ENCODE data around the gene MARCHF10. TPM values are rescaled to one million over a fixed set of nuclear protein-coding genes. Genes with fewer than 3 reads are reported as not detected.

The MARCHF10 gene
- total and polyA plus RNA-seq, 9 of the 15 experiments (the other 6 are each of a cell fraction or from before 2014, with no cell fraction given): not detected

GRCh38 chr17:62744259-62744658, 63.9 kb downstream of the MARCHF10 start:
- no peak overlapping the region for H3K27ac ChIP-seq (ENCODE audit: extremely low read depth, low read depth, low read length)
- ATAC-seq: no peak
- no peaks in the 10 kb centered on the region for H3K9me1 ChIP-seq (ENCODE audit: control insufficient read depth, insufficient read depth, low read length)
- no peak overlapping the region for H3K4me3 ChIP-seq
- no peak overlapping the region for H3K4me2 ChIP-seq (ENCODE audit: insufficient read depth, low read length)
- no peak for TF ChIP-seq HBP1 (CRISPR knock-in tag; IDR thresholded peaks at IDR 0.05)
- no peak for TF ChIP-seq ZNF551 (CRISPR knock-in tag; IDR thresholded peaks at IDR 0.05)
- WGBS (ENCODE audit: insufficient coverage, low coverage, missing lambda C conversion rate): 2% methylated on average over 7 of the region's 7 CpGs
- POLR2A ChIA-PET: no interaction called here
- H3K4me1 ChIP-seq (replicated peaks in 1 of 2; ENCODE audit: control insufficient read depth in 2 of 2, insufficient read depth in 2 of 2, low read length in 2 of 2): no peaks in the 10 kb centered on the region
- FAIRE-seq: no peak
- CTCF ChIA-PET (ENCODE audit: low intra/inter-chr PET ratio): no interaction called here
- H3K36me3 ChIP-seq (ENCODE audit: control insufficient read depth, insufficient read depth, low read length): no peaks in the 10 kb centered on the region
- no peak for DNase-seq (ENCODE audit: extremely low read depth in 1 of 4, low spot score in 3 of 4)
- no peak overlapping the region for H3K9ac ChIP-seq (ENCODE audit: insufficient read depth in 1 of 2, low read depth in 2 of 2, low read length in 2 of 2)
- H3K79me2 ChIP-seq (ENCODE audit: control insufficient read depth, insufficient read depth, low read length): no peaks in the 10 kb centered on the region
- no peaks in the 10 kb centered on the region for H3K9me3 ChIP-seq (replicated peaks; ENCODE audit: control insufficient read depth, insufficient read depth, low read depth, low read length)
- peaks cover 35 to 43% of the 10 kb centered on the region in 2 experiments for H3K27me3 ChIP-seq (ENCODE audit: control insufficient read depth in 2 of 2, insufficient read depth in 2 of 2, low read length in 2 of 2)
- intact Hi-C loops (cut with micrococcal nuclease): no loop called here
- H4K20me1 ChIP-seq (replicated peaks; ENCODE audit: control insufficient read depth, insufficient read depth, low read length): 0 out of 2 replicates have a peak, but pooled peaks cover 3% of the 10 kb centered on the region
- in situ Hi-C loops (cut with MboI): no loop called here
- H2AFZ ChIP-seq (ENCODE audit: low read depth, low read length): no peak overlapping the region
- BruUV-seq (replicated peaks): no TSS peak

GRCh38 chr17:62741290-62741689, 66.8 kb downstream of the MARCHF10 start:
- FAIRE-seq: no peak
- Histone ChIP-seq H3K4me1 (replicated peaks in 1 of 2; ENCODE audit: control insufficient read depth in 2 of 2, insufficient read depth in 2 of 2, low read length in 2 of 2) (no peaks in the 10 kb centered on the region), H4K20me1 (replicated peaks; ENCODE audit: control insufficient read depth, insufficient read depth, low read length) (0 out of 2 replicates have a peak, but pooled peaks cover 3% of the 10 kb centered on the region), H3K9me3 (replicated peaks; ENCODE audit: control insufficient read depth, insufficient read depth, low read depth, low read length) (no peaks in the 10 kb centered on the region), H3K9me1 (ENCODE audit: control insufficient read depth, insufficient read depth, low read length) (no peaks in the 10 kb centered on the region), H3K4me2 (ENCODE audit: insufficient read depth, low read length) (no peak overlapping the region), H2AFZ (ENCODE audit: low read depth, low read length) (no peak overlapping the region), H3K27ac (ENCODE audit: extremely low read depth, low read depth, low read length) (no peak overlapping the region), H3K27me3 (ENCODE audit: control insufficient read depth in 2 of 2, insufficient read depth in 2 of 2, low read length in 2 of 2) (peaks cover 26 to 43% of the 10 kb centered on the region in 2 experiments), H3K79me2 (ENCODE audit: control insufficient read depth, insufficient read depth, low read length) (no peaks in the 10 kb centered on the region), H3K36me3 (ENCODE audit: control insufficient read depth, insufficient read depth, low read length) (no peaks in the 10 kb centered on the region), H3K9ac (ENCODE audit: insufficient read depth in 1 of 2, low read depth in 2 of 2, low read length in 2 of 2) (no peak overlapping the region), H3K4me3 (no peak overlapping the region)
- CTCF ChIA-PET (ENCODE audit: low intra/inter-chr PET ratio): no interaction called here
- no TSS peak for BruUV-seq (replicated peaks)
- in situ Hi-C loops (cut with MboI) (no loop called here), intact Hi-C loops (cut with micrococcal nuclease) (no loop called here)
- POLR2A ChIA-PET: no interaction called here
- DNase-seq (ENCODE audit: extremely low read depth in 1 of 4, low spot score in 3 of 4): no peak
- ATAC-seq: no peak
- WGBS (ENCODE audit: insufficient coverage, low coverage, missing lambda C conversion rate): 6% methylated on average over 4 of the region's 4 CpGs
- TF ChIP-seq BCOR (IDR thresholded peaks at IDR 0.05) (no peak), KDM4B (IDR thresholded peaks at IDR 0.05; ENCODE audit: borderline replicate concordance in 2 of 2, low read depth in 1 of 2) (no peak), KHSRP (IDR thresholded peaks at IDR 0.05) (no peak), HDAC3 (IDR thresholded peaks at IDR 0.05; ENCODE audit: borderline replicate concordance, partially characterized antibody) (no peak), NCOR1 (IDR thresholded peaks at IDR 0.05) (no peak), ZNF436 (CRISPR knock-in tag; IDR thresholded peaks at IDR 0.05) (no peak), LARP7 (IDR thresholded peaks at IDR 0.05) (no peak), BMI1 (IDR thresholded peaks at IDR 0.05; ENCODE audit: low read length) (no peak), POLR3G (IDR thresholded peaks at IDR 0.05; ENCODE audit: extremely low read depth, insufficient read length, insufficient replicate concordance) (no peak)

Data from K562 (cell line).